ENCODE measurements around the gene OTOS. TPM values are rescaled to one million over a fixed set of nuclear protein-coding genes. Genes with fewer than 3 reads are reported as not detected.

The OTOS gene
- polyA plus RNA-seq, 1 experiment, result not detected

- Histone ChIP-seq H3K27ac (ENCODE audit: low read depth, low read length) (no peak overlapping the region), H3K27me3 (ENCODE audit: control insufficient read depth, insufficient read depth, low read length) (peaks cover 20% of the 10 kb centered on the region), H3K9me3 (ENCODE audit: control insufficient read depth, insufficient read depth, low read length) (no peaks in the 10 kb centered on the region; the same call in 1 of the 2 replicates), H3K4me3 (ENCODE audit: low read depth, low read length) (no peak overlapping the region)
- ChIA-PET CTCF (interaction anchor here (8.8 kb wide), 1 partner anchor 77 kb away, joined by 239 read pairs; no protein-coding TSS in a partner anchor), POLR2A (no interaction called here)
- DNase-seq (ENCODE audit: low read depth, low spot score), result no peak
- no peak for TF ChIP-seq CTCF (IDR thresholded peaks at IDR 0.05; ENCODE audit: low read depth, low read length)
These were observed 2.0 kb downstream of the OTOS start for GRCh38 chr2:240138254-240138984.

GRCh38 chr2:240137596-240138253 lies 2.7 kb downstream of the OTOS start:
- TF ChIP-seq CTCF (IDR thresholded peaks at IDR 0.05; ENCODE audit: low read depth, low read length), result no peak
- Histone ChIP-seq H3K9me3 (ENCODE audit: control insufficient read depth, insufficient read depth, low read length) (no peaks in the 10 kb centered on the region; the same call in 1 of the 2 replicates), H3K4me3 (ENCODE audit: low read depth, low read length) (no peak overlapping the region), H3K27ac (ENCODE audit: low read depth, low read length) (no peak overlapping the region), H3K27me3 (ENCODE audit: control insufficient read depth, insufficient read depth, low read length) (peaks cover 20% of the 10 kb centered on the region)
- ChIA-PET CTCF (interaction anchor here (8.8 kb wide), 1 partner anchor 76 kb away, joined by 239 read pairs; no protein-coding TSS in a partner anchor), POLR2A (no interaction called here)
- DNase-seq (ENCODE audit: low read depth, low spot score), result no peak

- ChIA-PET POLR2A (no interaction called here), CTCF (no interaction called here)
- Histone ChIP-seq H3K9me3 (ENCODE audit: control insufficient read depth, insufficient read depth, low read length) (no peaks in the 10 kb centered on the region; the same call in 1 of the 2 replicates), H3K27ac (ENCODE audit: low read depth, low read length) (no peak overlapping the region), H3K27me3 (ENCODE audit: control insufficient read depth, insufficient read depth, low read length) (peaks cover 20% of the 10 kb centered on the region), H3K4me3 (ENCODE audit: low read depth, low read length) (peak overlapping the region; percentile 92)
- DNase-seq (ENCODE audit: low read depth, low spot score), result no peak
- TF ChIP-seq CTCF (IDR thresholded peaks at IDR 0.05; ENCODE audit: low read depth, low read length), result no peak
These were observed 3.7 kb downstream of the OTOS start for GRCh38 chr2:240136671-240137292.

GRCh38 chr2:240136013-240136670 lies 4.3 kb downstream of the OTOS start, which contains the start of gene COPS9:
TSS of gene COPS9 (minus strand) at chr2:240136305. CDS start at chr2:240136284, 21 bp downstream.
- peak; percentile 64 for DNase-seq (ENCODE audit: low read depth, low spot score)
- no peaks in the 10 kb centered on the region; the same call in 1 of the 2 replicates for H3K9me3 ChIP-seq (ENCODE audit: control insufficient read depth, insufficient read depth, low read length)
- peak within 1 kb of the TSS; percentile 92 for H3K4me3 ChIP-seq (ENCODE audit: low read depth, low read length)
- 0 out of 2 replicates have a peak, but pooled peaks have one; percentile 1 for TF ChIP-seq CTCF (IDR thresholded peaks at IDR 0.05; ENCODE audit: low read depth, low read length)
- ChIA-PET CTCF (no interaction called here), POLR2A (no interaction called here)
- peak within 1 kb of the TSS; percentile 47 for H3K27ac ChIP-seq (ENCODE audit: low read depth, low read length)
- H3K27me3 ChIP-seq (ENCODE audit: control insufficient read depth, insufficient read depth, low read length), result peaks cover 15% of the 10 kb centered on the region

All from AG04450 (cell line).